C4-2B (cell line): ENCODE results near the gene SCGN.

ENCODE experiments used
- ZFX ChIP-seq: fragments of 450-650 bp; IDR thresholded peaks from 2 replicates; pipeline ENCODE4 v1.6.1; 2017
- TF ChIP-seq, protein P1 (sequence below): fragments of 450-650 bp; conservative IDR thresholded peaks from 2 replicates; pipeline ENCODE4 v1.5.1; 2017; ENCODE audit warnings: mild to moderate bottlenecking

DNA sequence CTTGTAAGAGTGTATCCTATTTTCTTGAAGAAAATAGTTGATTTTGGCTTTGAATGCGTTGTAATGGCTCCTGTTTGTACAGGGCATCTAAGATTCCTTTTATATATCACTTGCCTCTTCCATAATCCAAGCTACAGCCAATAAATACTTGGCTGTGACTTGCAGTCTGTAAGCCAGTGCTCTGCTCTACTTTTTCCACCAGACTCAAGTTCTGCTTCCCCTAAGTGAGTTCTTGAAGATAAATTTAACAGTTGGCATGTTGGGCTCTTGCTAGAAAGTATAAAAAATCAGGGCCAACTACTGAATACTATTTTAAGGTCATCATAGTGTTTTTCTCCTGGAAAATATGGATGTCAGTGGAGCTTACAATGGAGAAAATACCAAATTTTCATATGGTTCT, 36.5 kb upstream of the SCGN start:
- TF ChIP-seq, protein P1, sequence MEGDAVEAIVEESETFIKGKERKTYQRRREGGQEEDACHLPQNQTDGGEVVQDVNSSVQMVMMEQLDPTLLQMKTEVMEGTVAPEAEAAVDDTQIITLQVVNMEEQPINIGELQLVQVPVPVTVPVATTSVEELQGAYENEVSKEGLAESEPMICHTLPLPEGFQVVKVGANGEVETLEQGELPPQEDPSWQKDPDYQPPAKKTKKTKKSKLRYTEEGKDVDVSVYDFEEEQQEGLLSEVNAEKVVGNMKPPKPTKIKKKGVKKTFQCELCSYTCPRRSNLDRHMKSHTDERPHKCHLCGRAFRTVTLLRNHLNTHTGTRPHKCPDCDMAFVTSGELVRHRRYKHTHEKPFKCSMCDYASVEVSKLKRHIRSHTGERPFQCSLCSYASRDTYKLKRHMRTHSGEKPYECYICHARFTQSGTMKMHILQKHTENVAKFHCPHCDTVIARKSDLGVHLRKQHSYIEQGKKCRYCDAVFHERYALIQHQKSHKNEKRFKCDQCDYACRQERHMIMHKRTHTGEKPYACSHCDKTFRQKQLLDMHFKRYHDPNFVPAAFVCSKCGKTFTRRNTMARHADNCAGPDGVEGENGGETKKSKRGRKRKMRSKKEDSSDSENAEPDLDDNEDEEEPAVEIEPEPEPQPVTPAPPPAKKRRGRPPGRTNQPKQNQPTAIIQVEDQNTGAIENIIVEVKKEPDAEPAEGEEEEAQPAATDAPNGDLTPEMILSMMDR = no peak
- TF ChIP-seq ZFX = no peak
